ENCODE measurements around the gene PTK6. TPM values are rescaled to one million over a fixed set of nuclear protein-coding genes. Genes with fewer than 3 reads are reported as not detected.
A peak's percentile ranks its signal among the peaks of the same experiment; 100 is the strongest.
"Not testable (repeated sequence)": the region's sequence is repeated elsewhere in the genome, so short reads cannot be mapped to it uniquely, and the experiment has no call there.

Gene PTK6
- total RNA-seq, 2 experiments from 2014 or later = 0.34 to 0.78 TPM

DNA sequence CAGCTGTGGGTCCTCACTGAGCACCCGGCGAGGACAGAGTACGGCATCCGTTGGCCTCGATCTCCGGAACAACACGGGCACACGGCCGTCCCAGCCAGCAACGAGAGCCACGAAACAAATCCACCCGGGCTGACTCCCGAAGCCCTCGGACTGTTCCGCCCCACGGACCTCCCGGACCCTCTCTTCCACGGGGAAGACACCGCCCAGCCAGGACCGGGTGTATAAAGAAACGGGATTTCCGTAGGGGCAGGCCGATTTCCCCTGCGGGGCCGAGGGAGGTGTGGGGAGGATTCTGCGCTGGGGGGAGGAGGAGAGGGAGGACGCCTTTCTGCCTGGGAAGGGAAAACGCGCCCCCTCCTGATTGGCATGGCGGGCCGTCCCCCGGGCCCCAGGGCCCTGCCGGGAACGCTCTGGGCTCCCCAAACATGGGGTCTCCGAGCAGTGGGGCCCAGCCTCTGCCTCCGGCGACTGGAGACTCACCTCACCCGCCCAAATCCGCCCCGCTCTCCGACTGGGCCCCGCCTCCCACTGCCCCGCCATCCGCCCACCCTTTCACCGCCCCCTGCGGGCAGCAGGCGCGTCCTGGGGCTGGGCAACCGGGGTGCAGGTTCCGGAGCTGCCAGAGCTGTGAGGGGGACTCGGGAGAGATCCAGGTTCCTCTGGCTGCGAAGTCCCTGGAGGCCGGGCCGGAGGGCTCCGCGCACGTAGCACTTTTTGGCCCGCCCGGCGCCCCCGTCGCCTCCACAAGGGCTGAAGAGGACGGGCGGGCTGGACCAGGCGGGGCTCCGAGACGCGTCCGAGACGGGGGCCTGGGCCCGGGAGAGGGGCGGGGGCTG is 17.3 kb downstream of the PTK6 start:
- ChIA-PET POLR2A (interaction anchor here (1.0 to 5.4 kb wide), 4 partner anchors 9 to 107 kb away, joined by 3 to 55 read pairs (median 8); partner anchors contain the start of genes GMEB2 and PTK6), CTCF (interaction anchor here (0.8 to 2.1 kb wide), 7 partner anchors 16 to 122 kb away, joined by 3 to 15 read pairs (median 5); partner anchors contain the start of gene PTK6)
- intact Hi-C loops (cut with micrococcal nuclease) = loop anchor here (2.0 kb wide), 1 partner anchor 33 kb away; no protein-coding TSS in a partner anchor
- peaks cover 26% of the 10 kb centered on the region for H3K36me3 Mint-ChIP-seq
- H3K9me3 Mint-ChIP-seq = peaks cover 13% of the 10 kb centered on the region
- H3K4me1 Mint-ChIP-seq (ENCODE audit: low read depth) = peaks cover 23% of the 10 kb centered on the region
- DNase-seq = peak; percentile 76
- no peaks in the 10 kb centered on the region for H3K27me3 Mint-ChIP-seq
- peak overlapping the region; percentile 69 for H3K4me3 Mint-ChIP-seq
- peak overlapping the region; percentile 13 for H3K27ac Mint-ChIP-seq

DNA sequence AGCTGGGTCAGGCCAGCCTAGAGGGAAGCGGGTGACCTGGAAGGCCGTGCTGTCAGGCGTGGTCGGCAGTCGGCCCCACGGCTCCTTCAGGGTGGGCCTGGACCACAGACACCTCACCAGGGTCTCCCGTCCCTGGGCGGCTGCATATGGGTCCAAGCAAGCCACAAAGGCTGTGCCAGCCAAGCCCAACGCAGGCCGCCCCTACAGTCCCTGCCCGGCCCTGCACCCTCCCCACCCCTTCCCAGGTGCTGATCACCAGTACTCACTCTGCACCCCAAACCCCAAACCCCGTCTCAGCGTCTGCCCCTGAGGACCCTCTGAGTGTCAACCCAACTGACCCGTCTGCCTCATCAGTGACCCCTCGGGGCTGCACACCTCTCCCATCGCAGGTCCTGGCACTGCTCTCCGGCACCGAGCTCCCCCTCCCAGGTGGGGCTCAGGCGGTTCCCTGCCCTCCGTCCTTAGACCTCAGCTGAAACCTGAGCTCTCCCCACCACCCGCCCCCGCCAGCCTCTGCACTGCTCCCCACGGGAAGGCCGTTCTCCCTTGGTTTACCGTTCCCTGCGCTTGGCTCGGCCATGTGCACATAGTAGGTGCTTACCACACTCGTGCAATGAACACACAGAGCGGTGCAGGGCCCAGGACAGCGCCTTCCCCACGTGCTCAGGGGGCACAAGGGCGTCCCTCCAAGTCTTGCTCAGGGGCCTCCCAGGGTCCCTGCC is 18.1 kb downstream of the PTK6 start:
- H3K27me3 Mint-ChIP-seq = peaks cover 2% of the 10 kb centered on the region
- H3K4me1 Mint-ChIP-seq (ENCODE audit: low read depth) = peaks cover 21% of the 10 kb centered on the region
- CTCF ChIA-PET = interaction anchor here (1.8 kb wide), 1 partner anchor 22 kb away, joined by 9 read pairs; no protein-coding TSS in a partner anchor
- intact Hi-C loops (cut with micrococcal nuclease) = no loop called here
- no peak overlapping the region for H3K27ac Mint-ChIP-seq
- peaks cover 13% of the 10 kb centered on the region for H3K9me3 Mint-ChIP-seq
- POLR2A ChIA-PET = interaction anchor here (5.4 kb wide), 1 partner anchor 18 kb away, joined by 55 read pairs; the partner anchor contains the start of gene PTK6
- H3K4me3 Mint-ChIP-seq = peak overlapping the region; percentile 69
- no peak for DNase-seq
- H3K36me3 Mint-ChIP-seq = peaks cover 26% of the 10 kb centered on the region

DNA sequence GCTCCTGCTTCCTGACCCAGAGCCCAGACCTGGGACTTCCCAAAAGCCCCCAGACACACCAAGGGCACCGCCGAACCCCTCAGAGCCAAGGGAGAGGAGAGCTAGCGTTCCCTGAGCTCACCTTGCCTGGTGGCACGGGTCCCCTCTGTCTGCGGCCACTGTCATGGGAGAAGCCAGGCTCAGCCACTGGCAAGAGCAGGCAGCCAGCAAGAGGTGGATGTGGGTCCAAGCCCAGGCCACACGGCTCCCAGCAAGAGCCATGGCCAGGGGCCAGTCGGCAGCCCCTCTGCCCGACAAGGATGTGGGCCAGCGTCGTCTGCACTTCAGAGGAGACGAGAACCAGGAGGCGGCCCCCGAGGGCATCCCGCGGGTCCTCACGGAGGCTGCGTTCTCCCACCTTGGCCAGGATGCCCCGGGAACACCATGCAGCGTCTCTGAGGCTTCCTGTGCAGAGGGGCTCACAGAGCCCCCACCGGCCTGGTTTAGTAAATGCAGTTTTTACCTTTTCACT is 18.8 kb downstream of the PTK6 start:
- DNase-seq = no peak
- peaks cover 21% of the 10 kb centered on the region for H3K36me3 Mint-ChIP-seq
- H3K4me3 Mint-ChIP-seq = no peak overlapping the region
- no peak overlapping the region for H3K27ac Mint-ChIP-seq
- intact Hi-C loops (cut with micrococcal nuclease) = no loop called here
- POLR2A ChIA-PET = no interaction called here
- peaks cover 16% of the 10 kb centered on the region for H3K4me1 Mint-ChIP-seq (ENCODE audit: low read depth)
- H3K9me3 Mint-ChIP-seq = peaks cover 8% of the 10 kb centered on the region
- H3K27me3 Mint-ChIP-seq = peaks cover 2% of the 10 kb centered on the region
- CTCF ChIA-PET = interaction anchor here (1.8 kb wide), 1 partner anchor 22 kb away, joined by 9 read pairs; no protein-coding TSS in a partner anchor

DNA sequence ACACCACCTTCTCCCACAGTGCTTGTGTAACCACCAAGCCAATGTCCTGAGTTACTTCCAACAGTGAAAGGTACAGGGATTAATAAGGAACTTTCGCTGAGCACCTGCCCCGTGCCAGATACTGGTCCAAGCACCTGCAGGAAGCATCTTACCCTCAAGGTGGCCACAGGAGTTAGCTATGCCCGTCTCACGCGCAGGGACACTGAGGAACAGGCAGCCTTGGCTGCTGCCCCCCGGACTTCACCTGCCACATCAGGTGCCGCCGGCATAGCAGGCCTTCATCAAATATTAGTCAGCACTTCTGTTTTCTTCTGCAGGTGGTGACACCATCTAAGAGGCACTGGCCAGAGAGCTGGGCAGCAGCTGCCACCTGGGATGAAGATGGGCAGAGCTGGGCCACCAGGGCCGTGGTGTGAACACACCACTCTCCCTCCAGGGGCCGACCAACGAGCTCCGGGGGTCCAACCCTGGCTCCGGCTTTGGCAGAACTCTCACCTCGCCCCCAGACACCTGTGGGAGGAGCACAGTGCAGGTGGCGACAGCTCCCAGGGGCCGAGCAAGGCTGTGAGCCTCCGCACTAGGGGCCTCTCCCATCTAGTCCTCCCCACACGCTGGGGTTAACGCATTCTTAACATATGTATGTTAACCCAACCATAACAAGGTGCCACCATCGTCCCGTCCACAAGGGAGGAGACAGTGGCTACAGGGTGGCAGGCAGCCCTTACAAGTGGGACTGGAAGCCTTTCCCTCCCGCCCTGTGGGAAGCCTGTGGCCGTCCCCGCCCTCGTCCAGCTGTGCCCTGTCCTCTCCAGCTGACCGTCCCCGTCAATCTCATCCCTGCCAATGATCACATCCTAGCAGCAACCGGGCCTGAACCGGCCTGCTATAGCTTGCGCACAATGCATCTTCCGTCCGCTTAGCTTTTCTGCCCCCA is 19.5 kb downstream of the PTK6 start:
- CTCF ChIA-PET = interaction anchor here (1.1 to 1.8 kb wide), 2 partner anchors 20 to 21 kb away, joined by 3 to 9 read pairs; partner anchors contain the start of gene PTK6
- H3K4me1 Mint-ChIP-seq (ENCODE audit: low read depth) = peaks cover 15% of the 10 kb centered on the region
- POLR2A ChIA-PET = no interaction called here
- H3K36me3 Mint-ChIP-seq = peaks cover 14% of the 10 kb centered on the region
- H3K9me3 Mint-ChIP-seq = peaks cover 5% of the 10 kb centered on the region
- H3K4me3 Mint-ChIP-seq = no peak overlapping the region
- H3K27ac Mint-ChIP-seq = no peak overlapping the region
- intact Hi-C loops (cut with micrococcal nuclease) = no loop called here
- DNase-seq = no peak
- peaks cover 6% of the 10 kb centered on the region for H3K27me3 Mint-ChIP-seq

DNA sequence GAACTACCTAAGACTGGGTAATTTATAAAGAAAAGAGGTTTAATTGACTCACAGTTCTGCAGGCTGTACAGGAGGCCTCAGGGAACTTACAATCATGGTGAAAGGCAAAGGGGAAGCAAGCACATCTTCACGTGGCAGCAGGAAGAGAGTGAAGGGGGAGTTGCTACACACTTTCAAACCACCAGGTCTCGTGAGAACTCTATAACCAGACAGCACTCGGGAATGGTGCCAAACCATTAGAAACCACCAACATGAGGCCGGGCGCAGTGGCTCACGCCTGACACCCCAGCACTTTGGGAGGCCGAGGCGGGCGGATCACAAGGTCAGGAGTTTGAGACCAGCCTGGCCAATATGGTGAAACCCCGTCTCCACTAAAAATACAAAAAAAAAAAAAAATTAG is 22.7 kb downstream of the PTK6 start:
- H3K9me3 Mint-ChIP-seq; H3K4me3 Mint-ChIP-seq; H3K36me3 Mint-ChIP-seq; intact Hi-C loops (cut with micrococcal nuclease); H3K27ac Mint-ChIP-seq; POLR2A ChIA-PET; H3K4me1 Mint-ChIP-seq (ENCODE audit: low read depth): not testable (repeated sequence)
- CTCF ChIA-PET = interaction anchor here (1.1 kb wide), 1 partner anchor 18 kb away, joined by 5 read pairs; no protein-coding TSS in a partner anchor
- H3K27me3 Mint-ChIP-seq = peaks cover 20% of the 10 kb centered on the region
- DNase-seq = peak; percentile 8

DNA sequence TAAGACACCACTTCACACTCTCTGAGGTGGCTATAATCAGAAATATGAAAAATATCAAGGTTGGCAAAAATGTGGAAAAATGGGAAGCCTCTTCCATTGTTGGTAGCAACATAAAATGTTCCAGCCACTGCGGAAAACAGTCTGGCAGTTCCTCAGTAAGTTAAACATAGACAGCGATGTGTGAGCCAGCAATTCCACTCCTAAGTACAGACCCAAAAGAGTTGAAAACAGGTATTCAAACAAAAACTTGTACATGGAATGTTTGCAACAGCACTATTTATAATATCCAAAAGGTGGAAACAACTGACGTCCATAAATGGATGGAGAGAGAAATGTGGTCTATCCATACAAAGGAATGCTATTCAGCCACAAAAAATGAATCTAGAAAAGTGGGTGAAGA is 24.0 kb downstream of the PTK6 start:
- peaks cover 2% of the 10 kb centered on the region for H3K36me3 Mint-ChIP-seq
- DNase-seq = no peak
- H3K4me1 Mint-ChIP-seq (ENCODE audit: low read depth) = peaks cover 2% of the 10 kb centered on the region
- no peak overlapping the region for H3K27ac Mint-ChIP-seq
- H3K27me3 Mint-ChIP-seq = peaks cover 28% of the 10 kb centered on the region
- ChIA-PET POLR2A (no interaction called here), CTCF (interaction anchor here (1.0 kb wide), 1 partner anchor 24 kb away, joined by 4 read pairs; the partner anchor contains the start of gene PTK6)
- peaks cover 2% of the 10 kb centered on the region for H3K9me3 Mint-ChIP-seq
- intact Hi-C loops (cut with micrococcal nuclease) = no loop called here
- no peak overlapping the region for H3K4me3 Mint-ChIP-seq

DNA sequence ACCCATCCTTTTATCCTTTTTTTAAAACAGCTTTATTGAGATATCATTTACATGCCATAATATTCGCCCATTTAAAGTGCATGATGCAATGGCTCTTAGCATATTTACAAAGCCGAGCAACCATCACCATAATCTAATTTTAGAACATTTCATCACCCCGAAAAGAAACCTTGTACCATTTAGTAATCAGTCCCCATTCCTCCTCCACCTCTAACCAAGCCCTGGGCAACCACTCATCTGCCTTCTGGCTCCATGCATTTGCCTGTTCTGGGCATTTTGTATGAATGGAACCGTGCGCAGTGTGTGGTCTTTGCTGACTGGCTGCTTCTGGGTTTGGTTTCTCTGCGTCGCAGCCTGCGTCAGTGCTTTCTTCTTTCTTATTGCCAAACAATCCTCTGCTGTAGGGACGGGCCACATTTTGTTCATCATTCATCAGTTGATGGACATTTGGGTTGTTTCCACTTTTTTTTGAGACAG is 28.1 kb downstream of the PTK6 start:
- Mint-ChIP-seq H3K4me1 (ENCODE audit: low read depth) (peaks cover 4% of the 10 kb centered on the region), H3K27me3 (peaks cover 45% of the 10 kb centered on the region), H3K9me3 (peaks cover 11% of the 10 kb centered on the region), H3K4me3 (no peak overlapping the region), H3K36me3 (peaks cover 5% of the 10 kb centered on the region), H3K27ac (no peak overlapping the region)
- ChIA-PET CTCF (interaction anchor here (0.6 kb wide), 1 partner anchor 12 kb away, joined by 3 read pairs; no protein-coding TSS in a partner anchor), POLR2A (no interaction called here)
- DNase-seq = no peak
- intact Hi-C loops (cut with micrococcal nuclease) = no loop called here

DNA sequence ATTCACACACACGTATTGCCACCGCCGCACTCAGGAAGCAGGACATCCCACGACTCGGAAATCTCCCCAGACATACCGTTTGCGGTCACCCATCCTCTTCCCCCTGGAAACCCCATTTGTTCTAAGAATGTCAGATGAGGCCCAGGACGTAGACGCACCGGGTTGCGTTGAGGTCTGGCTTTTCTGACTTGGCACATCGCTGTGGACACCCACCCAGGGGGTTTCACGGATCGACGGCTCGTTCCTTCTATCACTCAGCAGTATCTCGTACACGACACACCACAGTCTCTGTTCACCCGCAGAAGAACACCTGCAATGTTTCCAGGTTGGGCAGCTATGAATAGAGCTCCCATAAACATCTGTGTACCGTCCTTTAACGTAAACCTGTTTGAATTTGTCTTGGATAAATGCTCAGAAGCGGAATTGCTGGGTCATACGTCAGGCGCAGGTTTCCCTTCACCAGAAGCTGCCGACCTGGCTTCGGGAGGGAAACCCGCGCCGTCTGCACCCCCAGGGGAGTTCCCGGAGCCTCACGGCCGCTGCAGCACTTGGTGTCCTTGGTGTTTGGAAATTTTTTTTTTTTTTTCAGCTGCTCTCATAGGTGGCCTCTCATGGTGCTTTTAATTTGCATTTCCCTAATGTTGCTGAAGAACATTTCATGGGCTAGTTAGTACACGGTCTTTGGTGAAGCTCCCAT is 29.0 kb downstream of the PTK6 start:
- Mint-ChIP-seq H3K27me3 (peaks cover 47% of the 10 kb centered on the region), H3K9me3 (peaks cover 17% of the 10 kb centered on the region), H3K4me1 (ENCODE audit: low read depth) (peaks cover 4% of the 10 kb centered on the region), H3K36me3 (peaks cover 5% of the 10 kb centered on the region), H3K27ac (peak overlapping the region; percentile 47), H3K4me3 (no peak overlapping the region)
- CTCF ChIA-PET = interaction anchor here (0.6 kb wide), 2 partner anchors 11 to 19 kb away, joined by 3 read pairs; no protein-coding TSS in a partner anchor
- intact Hi-C loops (cut with micrococcal nuclease) = no loop called here
- peak; percentile 42 for DNase-seq
- POLR2A ChIA-PET = no interaction called here

DNA sequence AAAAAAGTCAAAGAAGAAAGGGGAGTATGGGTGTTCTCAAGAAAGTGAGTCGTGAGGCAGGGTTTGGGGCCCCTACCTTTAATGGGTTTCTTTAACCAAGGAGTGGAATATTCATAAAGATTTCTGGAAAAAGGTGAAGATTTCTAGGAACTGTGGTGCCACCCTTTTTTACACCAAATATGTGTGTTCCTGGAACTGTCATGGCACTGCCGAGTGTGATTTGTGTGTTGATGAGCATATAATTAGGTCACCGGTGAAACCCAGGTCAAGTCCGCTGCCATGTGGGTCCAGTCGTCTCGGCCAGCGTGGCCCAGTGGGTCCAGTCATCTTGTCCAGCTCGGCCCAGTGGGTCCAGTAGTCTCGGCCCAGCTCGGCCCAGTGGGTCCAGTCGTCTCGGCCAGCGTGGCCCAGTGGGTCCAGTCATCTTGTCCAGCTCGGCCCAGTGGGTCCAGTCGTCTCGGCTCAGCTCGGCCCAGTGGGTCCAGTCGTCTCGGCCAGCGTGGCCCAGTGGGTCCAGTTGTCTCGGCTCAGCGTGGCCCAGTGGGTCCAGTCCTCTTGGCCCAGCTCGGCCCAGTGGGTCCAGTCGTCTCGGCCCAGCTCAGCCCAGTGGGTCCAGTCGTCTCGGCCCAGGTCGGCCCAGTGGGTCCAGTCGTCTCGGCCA is 30.0 kb downstream of the PTK6 start:
- ChIA-PET POLR2A (no interaction called here), CTCF (interaction anchor here (0.6 to 2.0 kb wide), 2 partner anchors 11 to 20 kb away, joined by 3 to 6 read pairs; no protein-coding TSS in a partner anchor)
- peaks cover 5% of the 10 kb centered on the region for H3K36me3 Mint-ChIP-seq
- intact Hi-C loops (cut with micrococcal nuclease) = no loop called here
- peaks cover 17% of the 10 kb centered on the region for H3K9me3 Mint-ChIP-seq
- no peak overlapping the region for H3K27ac Mint-ChIP-seq
- peaks cover 43% of the 10 kb centered on the region for H3K27me3 Mint-ChIP-seq
- no peak for DNase-seq
- peaks cover 4% of the 10 kb centered on the region for H3K4me1 Mint-ChIP-seq (ENCODE audit: low read depth)
- no peak overlapping the region for H3K4me3 Mint-ChIP-seq

DNA sequence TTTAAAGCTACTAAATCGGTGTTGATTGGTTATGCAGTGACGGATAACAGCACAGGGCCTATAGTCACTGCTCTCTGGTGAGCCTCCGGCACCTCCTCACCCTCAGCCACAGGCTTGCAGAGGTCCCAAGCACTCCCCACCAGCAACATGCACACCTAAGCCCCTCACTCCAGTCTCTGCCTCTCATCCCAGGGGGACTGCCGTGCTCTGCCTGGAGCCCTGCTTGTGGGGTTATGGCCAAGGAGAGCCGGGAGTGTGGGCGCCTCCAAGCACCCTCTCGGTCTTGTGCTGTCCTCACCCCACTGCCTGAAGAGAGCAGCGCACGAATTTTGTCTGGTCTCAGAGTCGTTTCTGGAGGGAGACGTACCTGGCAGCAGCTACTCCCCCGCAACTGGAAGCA is 31.5 kb downstream of the PTK6 start:
- Mint-ChIP-seq H3K4me3 (no peak overlapping the region), H3K9me3 (peaks cover 17% of the 10 kb centered on the region), H3K27me3 (peaks cover 41% of the 10 kb centered on the region), H3K4me1 (ENCODE audit: low read depth) (peaks cover 4% of the 10 kb centered on the region), H3K27ac (no peak overlapping the region), H3K36me3 (peaks cover 5% of the 10 kb centered on the region)
- ChIA-PET CTCF (interaction anchor here (2.0 kb wide), 1 partner anchor 9 kb away, joined by 6 read pairs; no protein-coding TSS in a partner anchor), POLR2A (no interaction called here)
- intact Hi-C loops (cut with micrococcal nuclease) = no loop called here
- DNase-seq = no peak
